ENCODE measurements around the gene ATG7.
A peak's percentile ranks its signal among the peaks of the same experiment; 100 is the strongest.

Gene ATG7

DNA sequence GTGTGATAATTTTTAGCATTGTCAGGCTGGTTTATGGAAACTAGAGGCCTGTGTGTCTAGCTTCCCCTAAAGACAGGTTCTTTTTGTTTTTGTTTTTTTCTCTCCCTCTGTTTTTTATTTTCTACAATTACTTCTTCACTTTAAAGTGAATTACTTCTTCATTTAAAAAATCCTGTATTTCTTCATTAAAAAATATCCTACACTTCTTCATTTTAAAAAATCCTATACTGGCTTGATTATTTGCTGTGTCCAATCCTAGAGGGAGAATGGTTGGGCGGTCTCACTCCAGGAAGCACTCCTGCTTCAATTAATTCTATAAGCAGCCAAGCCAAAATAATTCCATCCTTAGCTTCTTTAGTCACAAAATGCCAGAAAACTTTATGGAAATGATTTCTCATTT is 11.8 kb downstream of the ATG7 start:
- TF ChIP-seq EZH2 (IDR thresholded peaks at IDR 0.05) (no peak), FOXP2 (optimal IDR thresholded peaks at IDR 0.05; ENCODE audit: control extremely low read depth, extremely low read length, insufficient read depth) (no peak), POLR2AphosphoS5 (IDR thresholded peaks at IDR 0.05; ENCODE audit: borderline replicate concordance, low read depth, low read length) (no peak)
- no peaks in the 10 kb centered on the region for H3K36me3 ChIP-seq (ENCODE audit: insufficient read depth, low read length)
- H3K4me3 ChIP-seq = no peak overlapping the region
- peak overlapping the region; percentile 95; the same call in 1 of the 2 replicates for H3K27ac ChIP-seq
- no peak overlapping the region for H3K9ac ChIP-seq (ENCODE audit: insufficient read length)
- no peak for DNase-seq (ENCODE audit: low read depth, low spot score)
- no peaks in the 10 kb centered on the region for H3K9me3 ChIP-seq (ENCODE audit: low read depth, low read length)

DNA sequence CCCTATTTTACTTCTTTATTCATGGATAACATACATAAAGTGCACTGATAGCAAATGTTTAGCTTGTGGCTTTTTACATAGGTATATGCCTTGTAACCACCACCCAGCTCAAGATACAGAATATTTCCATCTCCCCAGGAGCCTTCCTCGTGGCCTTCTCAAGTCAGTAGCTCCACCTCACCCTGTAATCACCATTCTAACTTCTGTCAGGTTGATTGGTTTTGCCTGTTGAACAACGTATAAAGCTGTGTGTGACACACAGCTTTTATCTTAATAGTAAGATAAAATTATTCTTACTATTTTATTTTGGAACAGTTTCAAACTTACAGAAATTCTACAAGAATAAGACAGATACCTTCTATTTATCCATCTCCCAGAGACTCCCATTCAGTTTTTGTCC is 13.3 kb downstream of the ATG7 start:
- H3K4me3 ChIP-seq = no peak overlapping the region
- no peak overlapping the region for H3K27ac ChIP-seq
- H3K9ac ChIP-seq (ENCODE audit: insufficient read length) = no peak overlapping the region
- TF ChIP-seq FOXP2 (optimal IDR thresholded peaks at IDR 0.05; ENCODE audit: control extremely low read depth, extremely low read length, insufficient read depth) (no peak), EZH2 (IDR thresholded peaks at IDR 0.05) (no peak), POLR2AphosphoS5 (IDR thresholded peaks at IDR 0.05; ENCODE audit: borderline replicate concordance, low read depth, low read length) (no peak)
- no peaks in the 10 kb centered on the region for H3K36me3 ChIP-seq (ENCODE audit: insufficient read depth, low read length)
- H3K9me3 ChIP-seq (ENCODE audit: low read depth, low read length) = no peaks in the 10 kb centered on the region
- no peak for DNase-seq (ENCODE audit: low read depth, low spot score)

DNA sequence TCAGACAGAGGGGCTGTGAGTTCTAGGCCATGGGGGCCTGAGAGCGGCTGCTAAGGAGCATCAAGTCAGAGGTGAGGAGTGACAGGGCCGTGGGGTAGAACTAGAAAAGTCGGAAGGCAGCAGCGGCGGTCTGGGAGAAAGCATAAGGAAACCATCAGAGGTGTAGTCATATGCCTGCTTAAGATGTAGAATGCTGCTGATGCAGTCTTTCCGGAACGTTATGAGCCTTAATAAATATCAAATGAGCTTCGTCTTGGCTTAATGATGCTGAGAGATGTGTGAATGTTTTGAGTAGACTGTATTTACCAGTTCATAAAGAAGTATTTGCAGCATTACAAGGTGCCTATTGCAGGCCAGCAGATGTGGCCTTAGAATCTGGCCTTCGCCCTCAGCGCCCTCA is 15.2 kb downstream of the ATG7 start:
- Histone ChIP-seq H3K4me3 (no peak overlapping the region), H3K9ac (ENCODE audit: insufficient read length) (no peak overlapping the region), H3K9me3 (ENCODE audit: low read depth, low read length) (no peaks in the 10 kb centered on the region), H3K36me3 (ENCODE audit: insufficient read depth, low read length) (no peaks in the 10 kb centered on the region), H3K27ac (no peak overlapping the region)
- DNase-seq (ENCODE audit: low read depth, low spot score) = no peak
- no peak for TF ChIP-seq EZH2 (IDR thresholded peaks at IDR 0.05)
- TF ChIP-seq FOXP2 (optimal IDR thresholded peaks at IDR 0.05; ENCODE audit: control extremely low read depth, extremely low read length, insufficient read depth) = no peak
- no peak for TF ChIP-seq POLR2AphosphoS5 (IDR thresholded peaks at IDR 0.05; ENCODE audit: borderline replicate concordance, low read depth, low read length)

DNA sequence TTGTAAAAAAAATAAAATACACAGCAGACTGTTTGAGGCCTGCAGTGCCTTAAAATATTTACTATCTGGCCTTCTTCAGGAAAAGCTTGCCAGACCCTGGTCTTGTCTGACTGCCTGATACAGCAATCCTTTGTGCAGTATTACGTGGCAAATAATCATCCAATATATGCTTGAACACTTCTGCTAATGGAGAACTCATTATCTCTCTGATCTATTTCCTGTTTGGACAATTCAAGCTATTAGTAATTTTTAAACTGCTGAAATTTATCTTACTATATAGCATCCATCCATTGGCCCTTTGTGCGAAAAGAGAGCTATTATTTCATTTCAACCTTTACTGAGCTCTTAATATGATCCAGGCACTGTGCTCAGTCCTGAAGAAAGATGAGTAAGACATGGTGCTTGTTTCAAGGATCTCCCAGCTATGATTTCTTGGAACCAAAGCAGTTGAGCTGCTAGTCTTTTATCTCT is 15.9 kb downstream of the ATG7 start:
- H3K4me3 ChIP-seq = peak overlapping the region; percentile 56; the same call in 1 of the 2 replicates
- H3K36me3 ChIP-seq (ENCODE audit: insufficient read depth, low read length) = no peaks in the 10 kb centered on the region
- no peaks in the 10 kb centered on the region for H3K9me3 ChIP-seq (ENCODE audit: low read depth, low read length)
- H3K9ac ChIP-seq (ENCODE audit: insufficient read length) = no peak overlapping the region
- no peak for DNase-seq (ENCODE audit: low read depth, low spot score)
- peak overlapping the region; percentile 74; the same call in 1 of the 2 replicates for H3K27ac ChIP-seq
- no peak for TF ChIP-seq POLR2AphosphoS5 (IDR thresholded peaks at IDR 0.05; ENCODE audit: borderline replicate concordance, low read depth, low read length)
- no peak for TF ChIP-seq FOXP2 (optimal IDR thresholded peaks at IDR 0.05; ENCODE audit: control extremely low read depth, extremely low read length, insufficient read depth)
- no peak for TF ChIP-seq EZH2 (IDR thresholded peaks at IDR 0.05)

DNA sequence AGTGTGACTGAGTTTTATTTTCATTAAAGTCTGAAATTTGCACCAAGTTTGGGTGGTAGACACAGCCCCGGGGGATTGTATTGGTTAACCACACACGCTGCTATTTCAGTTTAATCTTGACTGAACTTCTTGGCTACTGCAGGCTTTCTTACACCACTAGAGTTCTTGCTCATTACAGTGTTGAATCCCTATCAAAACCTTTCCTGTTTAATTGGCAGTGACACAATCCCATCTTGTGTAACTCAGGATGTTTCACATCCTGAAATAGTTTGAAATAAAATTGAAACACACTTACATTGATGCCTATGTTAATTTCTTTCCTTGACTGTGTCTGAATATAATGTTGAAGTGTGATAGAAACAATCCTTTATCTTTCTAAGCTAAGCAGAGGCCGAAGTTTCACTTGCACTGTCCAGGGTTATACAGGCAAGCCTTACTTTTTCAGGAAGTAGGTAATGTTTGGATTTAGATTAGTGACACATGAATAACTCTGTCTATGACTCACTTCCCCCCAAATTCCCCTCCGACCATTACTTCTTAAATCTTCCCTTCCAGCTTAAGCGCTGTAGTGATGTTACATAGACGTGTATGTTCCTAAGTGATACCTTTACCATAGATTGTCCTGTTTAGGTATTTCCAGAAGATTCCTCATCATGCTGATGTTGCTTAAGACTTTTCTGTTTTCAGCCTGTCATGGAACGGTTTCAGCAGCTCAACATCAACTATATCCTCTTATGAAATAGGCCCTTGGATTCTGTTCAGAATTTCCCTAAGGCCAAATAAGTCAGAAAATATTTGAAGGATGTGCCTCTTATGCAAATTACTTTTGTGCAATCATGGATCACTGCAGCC is 16.8 kb downstream of the ATG7 start:
- H3K4me3 ChIP-seq = peak overlapping the region; percentile 56
- peak overlapping the region; percentile 74 for H3K27ac ChIP-seq
- no peaks in the 10 kb centered on the region for H3K36me3 ChIP-seq (ENCODE audit: insufficient read depth, low read length)
- no peak overlapping the region for H3K9ac ChIP-seq (ENCODE audit: insufficient read length)
- peak; percentile 57 for DNase-seq (ENCODE audit: low read depth, low spot score)
- no peak for TF ChIP-seq POLR2AphosphoS5 (IDR thresholded peaks at IDR 0.05; ENCODE audit: borderline replicate concordance, low read depth, low read length)
- TF ChIP-seq FOXP2 (optimal IDR thresholded peaks at IDR 0.05; ENCODE audit: control extremely low read depth, extremely low read length, insufficient read depth) = no peak
- no peak for TF ChIP-seq EZH2 (IDR thresholded peaks at IDR 0.05)
- H3K9me3 ChIP-seq (ENCODE audit: low read depth, low read length) = no peaks in the 10 kb centered on the region

DNA sequence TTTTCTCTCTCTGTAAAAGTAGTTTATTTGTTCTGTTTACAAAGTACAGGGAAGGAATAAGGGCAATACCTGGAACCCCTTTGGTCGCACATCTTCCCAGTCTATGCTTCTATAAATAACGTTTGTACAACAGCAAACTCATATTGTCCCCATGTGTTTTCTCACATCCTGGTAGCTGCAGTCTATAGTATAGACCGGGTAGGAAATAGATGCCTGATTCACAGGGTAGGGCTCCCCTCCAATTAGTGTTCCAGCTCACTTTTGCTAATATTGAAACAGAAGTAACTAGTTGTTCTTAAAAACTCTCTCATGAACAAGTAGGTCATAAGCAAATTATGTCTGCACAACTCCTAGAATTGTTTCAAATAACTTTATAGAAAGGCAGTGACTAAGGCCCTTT is 17.7 kb downstream of the ATG7 start:
- H3K9me3 ChIP-seq (ENCODE audit: low read depth, low read length) = no peaks in the 10 kb centered on the region
- no peak overlapping the region for H3K9ac ChIP-seq (ENCODE audit: insufficient read length)
- no peak for DNase-seq (ENCODE audit: low read depth, low spot score)
- no peak overlapping the region for H3K27ac ChIP-seq
- no peak for TF ChIP-seq EZH2 (IDR thresholded peaks at IDR 0.05)
- no peak for TF ChIP-seq POLR2AphosphoS5 (IDR thresholded peaks at IDR 0.05; ENCODE audit: borderline replicate concordance, low read depth, low read length)
- TF ChIP-seq FOXP2 (optimal IDR thresholded peaks at IDR 0.05; ENCODE audit: control extremely low read depth, extremely low read length, insufficient read depth) = no peak
- no peak overlapping the region for H3K4me3 ChIP-seq
- no peaks in the 10 kb centered on the region for H3K36me3 ChIP-seq (ENCODE audit: insufficient read depth, low read length)

DNA sequence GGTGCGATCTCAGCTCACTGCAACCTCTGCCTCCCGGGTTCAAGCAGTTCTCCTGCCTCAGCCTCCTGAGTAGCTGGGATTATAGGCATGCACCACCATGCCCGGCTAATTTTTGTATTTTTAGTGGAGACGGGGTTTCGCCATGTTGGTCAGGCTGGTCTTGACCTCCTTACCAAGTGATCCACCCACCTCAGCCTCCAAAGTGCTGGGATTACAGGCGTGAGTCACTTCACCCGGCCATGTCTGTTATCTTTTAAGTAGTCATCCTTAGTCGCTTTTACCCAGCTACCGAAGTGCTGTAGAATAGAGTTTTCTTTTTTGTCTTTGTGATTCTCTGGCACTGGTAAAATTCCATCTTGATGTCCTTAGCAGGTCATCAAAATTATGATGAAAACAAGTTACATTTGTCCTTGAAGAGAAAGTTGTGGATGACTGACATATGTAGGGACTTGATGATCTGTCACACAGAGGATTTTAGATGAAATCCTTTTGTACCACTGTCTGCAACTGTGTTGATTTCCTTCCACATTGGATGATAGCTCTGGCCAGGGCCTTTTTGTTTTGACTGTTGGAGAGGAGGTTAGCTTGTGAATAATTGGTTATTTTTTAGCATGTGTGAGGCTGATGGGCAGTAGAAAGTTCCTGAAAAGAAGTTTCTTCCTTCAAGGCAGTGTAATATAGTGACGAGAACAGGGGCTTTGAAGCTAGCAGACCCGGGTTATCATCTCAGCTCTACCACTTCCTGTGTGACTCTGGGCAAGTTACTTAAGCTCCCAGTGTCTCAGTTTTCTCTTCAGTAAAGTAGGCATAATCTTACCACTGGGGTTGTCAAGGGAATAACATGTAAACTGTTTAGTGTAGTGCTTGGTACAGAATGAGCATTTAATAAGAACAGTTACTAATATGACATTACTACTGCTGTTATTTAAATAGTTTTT is 18.8 kb downstream of the ATG7 start:
- H3K27ac ChIP-seq = no peak overlapping the region
- no peak for DNase-seq (ENCODE audit: low read depth, low spot score)
- H3K9ac ChIP-seq (ENCODE audit: insufficient read length) = no peak overlapping the region
- H3K4me3 ChIP-seq = no peak overlapping the region
- no peaks in the 10 kb centered on the region for H3K9me3 ChIP-seq (ENCODE audit: low read depth, low read length)
- no peaks in the 10 kb centered on the region for H3K36me3 ChIP-seq (ENCODE audit: insufficient read depth, low read length)
- TF ChIP-seq EZH2 (IDR thresholded peaks at IDR 0.05) = no peak
- no peak for TF ChIP-seq FOXP2 (optimal IDR thresholded peaks at IDR 0.05; ENCODE audit: control extremely low read depth, extremely low read length, insufficient read depth)
- no peak for TF ChIP-seq POLR2AphosphoS5 (IDR thresholded peaks at IDR 0.05; ENCODE audit: borderline replicate concordance, low read depth, low read length)

DNA sequence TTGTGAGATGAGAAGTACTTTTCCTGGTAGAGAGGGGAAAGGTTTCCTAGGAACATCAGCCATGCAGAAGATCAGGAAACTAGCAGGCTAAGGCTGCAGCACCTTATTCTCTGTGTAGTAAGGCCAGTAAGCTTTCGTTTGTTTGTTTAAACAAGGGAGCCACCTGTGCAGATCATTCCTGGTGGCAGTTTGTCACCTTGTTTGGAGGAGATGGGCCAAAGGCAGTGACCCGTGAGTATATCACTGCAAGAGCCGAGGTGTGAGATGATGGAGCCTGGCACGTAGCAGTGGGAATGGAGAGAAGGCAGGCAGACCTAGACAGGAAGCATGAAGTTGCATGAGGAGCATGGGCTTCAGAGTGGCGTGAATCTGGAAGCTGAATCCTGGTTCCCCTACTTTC is 19.6 kb downstream of the ATG7 start:
- no peak for DNase-seq (ENCODE audit: low read depth, low spot score)
- TF ChIP-seq FOXP2 (optimal IDR thresholded peaks at IDR 0.05; ENCODE audit: control extremely low read depth, extremely low read length, insufficient read depth) (no peak), EZH2 (IDR thresholded peaks at IDR 0.05) (no peak), POLR2AphosphoS5 (IDR thresholded peaks at IDR 0.05; ENCODE audit: borderline replicate concordance, low read depth, low read length) (no peak)
- H3K36me3 ChIP-seq (ENCODE audit: insufficient read depth, low read length) = no peaks in the 10 kb centered on the region
- no peaks in the 10 kb centered on the region for H3K9me3 ChIP-seq (ENCODE audit: low read depth, low read length)
- H3K4me3 ChIP-seq = no peak overlapping the region
- no peak overlapping the region for H3K27ac ChIP-seq
- no peak overlapping the region for H3K9ac ChIP-seq (ENCODE audit: insufficient read length)

Measured in SK-N-MC (cell line).